ENCODE measurements around the gene SIPA1.
"Not testable (repeated sequence)": the region's sequence is repeated elsewhere in the genome, so short reads cannot be mapped to it uniquely, and the experiment has no call there.

SIPA1 gene

GRCh38 chr11:65634109-65634436, 3.8 kb upstream of the SIPA1 start:
- DNase-seq (ENCODE audit: low spot score): no peak
- no peak overlapping the region for H3K4me3 ChIP-seq
- no peak for TF ChIP-seq CTCF (IDR thresholded peaks at IDR 0.05)
- H3K27ac ChIP-seq: no peak overlapping the region

DNA sequence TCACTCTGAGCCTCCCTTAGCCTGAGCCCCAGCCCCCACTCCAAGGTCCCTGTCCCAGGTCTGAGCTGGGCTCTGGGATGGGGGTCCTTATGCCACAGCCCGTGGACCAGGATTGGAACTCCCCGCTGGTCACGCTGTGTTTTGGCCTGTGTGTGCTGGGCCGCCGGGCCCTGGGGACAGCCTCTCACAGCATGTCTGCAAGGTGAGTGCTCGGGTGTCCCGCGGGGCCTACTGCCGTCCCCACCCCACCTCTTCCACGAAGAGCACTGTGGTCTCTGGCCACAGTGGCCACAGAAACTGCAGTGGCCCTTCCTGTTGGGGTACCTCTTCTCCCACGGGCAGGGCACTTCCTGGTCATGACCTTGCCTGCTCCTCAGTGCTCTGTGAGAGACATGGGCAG, 3.5 kb upstream of the SIPA1 start:
- H3K27ac ChIP-seq: no peak overlapping the region
- no peak for TF ChIP-seq CTCF (IDR thresholded peaks at IDR 0.05)

GRCh38 chr11:65634905-65635731, 2.8 kb upstream of the SIPA1 start:
- Histone ChIP-seq H3K27ac (no peak overlapping the region), H3K4me3 (no peak overlapping the region)
- DNase-seq (ENCODE audit: low spot score): no peak
- no peak for TF ChIP-seq CTCF (IDR thresholded peaks at IDR 0.05)

More for the DNA sequence above, 3.5 kb upstream of the SIPA1 start:
- H3K4me3 ChIP-seq: no peak overlapping the region
- DNase-seq (ENCODE audit: low spot score): no peak

DNA sequence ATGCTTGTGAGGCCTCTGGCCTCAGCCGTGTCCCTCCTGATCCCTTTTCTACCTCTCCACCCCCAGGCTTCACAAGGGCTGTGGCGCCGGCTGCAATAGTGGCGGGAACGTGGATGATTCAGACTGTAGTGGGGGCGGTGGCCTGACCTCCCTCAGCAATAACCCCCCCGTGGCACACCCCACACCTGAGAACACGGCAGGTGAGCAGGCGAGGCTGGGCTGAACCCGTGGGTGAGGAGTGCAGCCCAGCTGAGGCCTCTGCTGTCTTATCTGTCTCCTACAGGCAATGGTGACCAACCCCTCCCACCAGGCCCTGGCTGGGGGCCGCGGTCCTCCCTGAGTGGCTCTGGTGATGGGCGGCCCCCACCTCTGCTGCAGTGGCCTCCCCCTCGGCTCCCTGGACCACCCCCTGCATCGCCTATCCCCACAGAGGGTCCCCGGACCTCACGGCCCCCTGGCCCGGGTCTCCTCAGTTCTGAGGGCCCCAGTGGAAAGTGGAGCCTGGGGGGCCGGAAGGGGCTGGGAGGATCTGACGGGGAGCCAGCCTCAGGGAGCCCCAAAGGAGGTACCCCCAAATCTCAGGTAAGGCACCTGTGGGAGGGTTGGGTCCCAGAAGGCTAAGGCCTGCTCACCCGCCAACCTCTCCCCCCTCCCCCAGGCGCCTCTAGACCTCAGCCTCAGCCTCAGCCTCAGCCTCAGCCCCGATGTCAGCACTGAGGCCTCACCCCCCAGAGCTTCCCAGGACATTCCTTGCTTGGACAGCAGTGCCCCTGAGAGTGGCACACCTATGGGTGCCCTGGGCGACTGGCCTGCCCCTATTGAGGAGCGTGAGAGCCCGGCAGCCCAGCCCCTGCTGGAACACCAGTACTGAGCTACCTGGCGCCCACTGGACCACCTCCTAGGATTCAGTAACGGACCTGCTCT, 1.5 kb upstream of the SIPA1 start:
- no peak for TF ChIP-seq CTCF (IDR thresholded peaks at IDR 0.05)
- no peak overlapping the region for H3K4me3 ChIP-seq
- no peak overlapping the region for H3K27ac ChIP-seq
- DNase-seq (ENCODE audit: low spot score): no peak

- TF ChIP-seq CTCF (IDR thresholded peaks at IDR 0.05): no peak
- no peak for DNase-seq (ENCODE audit: low spot score)
- no peak overlapping the region for H3K4me3 ChIP-seq
- peak overlapping the region; percentile 50 to 97 for H3K27ac ChIP-seq
These were observed 806 bp upstream of the SIPA1 start for GRCh38 chr11:65637032-65637557.

- Histone ChIP-seq H3K4me3 (peak overlapping the region; percentile 96), H3K27ac (peak overlapping the region in 1 of 2 donors; percentile 97)
- not testable (repeated sequence) for DNase-seq (ENCODE audit: low spot score)
These were observed 1.3 kb downstream of the SIPA1 start for GRCh38 chr11:65639228-65639597.

Measured in coronary artery (tissue), 2 donors.